GM12878 (cell line): ENCODE results near the gene DHX16. TPM values are rescaled to one million over a fixed set of nuclear protein-coding genes. Genes with fewer than 3 reads are reported as not detected.
A peak's percentile ranks its signal among the peaks of the same experiment; 100 is the strongest.

ENCODE experiments used
- ATAC-seq: fragments of 200-7000 bp; cut with Tn5 transposase; 3 replicates; pipeline ENCODE4 v1.9.1; 2020; ENCODE audit warnings: mild to moderate bottlenecking, moderate library complexity
- BruUV-seq: library from RNA; stranded (reverse); fragments of 400-500 nt; replicated peaks from 2 replicates; lab custom pipeline; 2021; lab: Mats Ljungman, UMichigan
- CTCF ChIA-PET: fragments of 300-600 bp; sonication (Branson Sonifier 250); formaldehyde crosslinking; extraction: SDS; loops from one replicate; lab custom pipeline; 2021; ENCODE audit warnings: inconsistent platforms; lab: Yijun Ruan, JAX
- POLR2A ChIA-PET: fragments of 350-600 bp; formaldehyde crosslinking; extraction: SDS; loops from one replicate; lab custom pipeline; 2021; ENCODE audit warnings: inconsistent platforms; lab: Charles Lee
- RAD21 ChIA-PET: fragments of 300-600 bp; sonication (Branson Sonifier 250); formaldehyde crosslinking; loops from one replicate; lab custom pipeline; 2023; ENCODE audit warnings: antibody characterized with exemption; ENCODE audit not compliant: unreplicated experiment; lab: Charles Lee
- SMC1A ChIA-PET: fragments of 300-600 bp; sonication (Branson Sonifier 250); formaldehyde crosslinking; loops from one replicate; lab custom pipeline; 2023; ENCODE audit not compliant: unreplicated experiment, uncharacterized antibody; lab: Charles Lee
- DNase-seq: peaks from one replicate; pipeline ENCODE4 v3.0.0-alpha.2; 2011; ENCODE audit warnings: low read depth, low spot score
- FAIRE-seq: peaks from 3 replicates; lab custom pipeline; 2011; peaks lifted over from hg19 to GRCh38; lab: Jason Lieb, UNC
- H2AFZ ChIP-seq: 2 replicates; pipeline ENCODE4 v1.6.0; 2011; ENCODE audit warnings: low read depth, low read length, control low read depth; ENCODE audit not compliant: control insufficient read depth
- H3K27ac ChIP-seq: 2 replicates; pipeline ENCODE4 v1.5.1; 2011; ENCODE audit warnings: control low read depth; ENCODE audit not compliant: control insufficient read depth, insufficient read depth
- H3K27me3 ChIP-seq, 2 experiments: replicated peaks in 1 of 2; 2 replicates each; pipeline versions ENCODE4 v1.6.0 to v1.6.1; 2011; ENCODE audit warnings: low read length in 1 of 2; ENCODE audit not compliant: control insufficient read depth in 2 of 2, insufficient read depth in 2 of 2
- H3K36me3 ChIP-seq, 2 experiments: 2 replicates each; pipeline ENCODE4 v1.5.1; 2011; ENCODE audit warnings: low read length in 1 of 2; ENCODE audit not compliant: control insufficient read depth in 2 of 2, insufficient read depth in 2 of 2
- H3K4me1 ChIP-seq: 2 replicates; pipeline ENCODE4 v1.6.1; 2011; ENCODE audit warnings: mild to moderate bottlenecking, low read length, moderate library complexity, mixed read lengths; ENCODE audit not compliant: control insufficient read depth, insufficient read depth
- H3K4me2 ChIP-seq: 2 replicates; pipeline ENCODE4 v1.6.0; 2011; ENCODE audit warnings: control low read depth; ENCODE audit not compliant: control insufficient read depth, insufficient read depth
- H3K4me3 ChIP-seq: fragments of 200-600 bp; sonication (generic); 2 replicates; pipeline ENCODE4 v1.5.1; 2016
- H3K79me2 ChIP-seq: 2 replicates; pipeline ENCODE4 v1.6.0; 2011; ENCODE audit warnings: low read length; ENCODE audit not compliant: control insufficient read depth, insufficient read depth
- H3K9ac ChIP-seq: 2 replicates; pipeline ENCODE4 v1.8.0; 2011; ENCODE audit warnings: low read length, control low read depth, mixed read lengths; ENCODE audit not compliant: control insufficient read depth, insufficient read depth
- H3K9me3 ChIP-seq: replicated peaks from 3 replicates; pipeline ENCODE4 v1.5.1; 2011; ENCODE audit warnings: mild to moderate bottlenecking, low read length; ENCODE audit not compliant: control insufficient read depth, insufficient read depth
- H4K20me1 ChIP-seq: 2 replicates; pipeline ENCODE4 v1.6.0; 2011; ENCODE audit not compliant: control insufficient read depth, insufficient read depth
- BCL11A ChIP-seq: IDR thresholded peaks from 2 replicates; pipeline ENCODE4 v1.6.1; 2011; ENCODE audit warnings: low read depth, low read length
- CBFB ChIP-seq: IDR thresholded peaks from 2 replicates; pipeline ENCODE4 v1.6.1; 2016; ENCODE audit warnings: antibody characterized with exemption, low read depth
- CEBPB ChIP-seq, 2 experiments: fragments of 150-350 bp in 1 of 2; IDR thresholded peaks; 2 replicates each; pipeline ENCODE4 v1.6.1; 2012 to 2014; ENCODE audit warnings: low read depth in 2 of 2, low read length in 2 of 2, borderline replicate concordance in 1 of 2, inconsistent platforms in 1 of 2
- EED ChIP-seq: sonication (generic); IDR thresholded peaks from 2 replicates; pipeline ENCODE4 v1.6.1; 2016; ENCODE audit warnings: antibody characterized with exemption, low read depth
- EZH2 ChIP-seq: IDR thresholded peaks from 2 replicates; pipeline ENCODE4 v1.6.1; 2012; ENCODE audit warnings: low read depth, mild to moderate bottlenecking, control low read depth, inconsistent platforms, low read length, borderline replicate concordance; ENCODE audit not compliant: control insufficient read depth
- MEF2B ChIP-seq: fragments of 450-650 bp; IDR thresholded peaks from 2 replicates; pipeline ENCODE4 v1.6.1; 2018; ENCODE audit warnings: mild to moderate bottlenecking, moderate library complexity; ENCODE audit not compliant: partially characterized antibody, poor library complexity, severe bottlenecking
- MTA2 ChIP-seq: fragments of 450-650 bp; IDR thresholded peaks from 2 replicates; pipeline ENCODE4 v1.6.1; 2016; ENCODE audit warnings: low read depth, mild to moderate bottlenecking, moderate library complexity
- NRF1 ChIP-seq: conservative IDR thresholded peaks from 2 replicates; pipeline ENCODE4 v1.6.1; 2011; ENCODE audit warnings: mild to moderate bottlenecking, low read depth, low read length, improper control_type of control experiment
- PML ChIP-seq: IDR thresholded peaks from 2 replicates; pipeline ENCODE4 v1.6.1; 2012; ENCODE audit warnings: low read length, inconsistent platforms
- RCOR1 ChIP-seq: conservative IDR thresholded peaks from 2 replicates; pipeline ENCODE4 v1.6.1; 2012; ENCODE audit warnings: low read depth, low read length, improper control_type of control experiment
- SREBF2 ChIP-seq: IDR thresholded peaks from 2 replicates; pipeline ENCODE4 v1.6.1; 2012; ENCODE audit warnings: mild to moderate bottlenecking, low read length
- TAF1 ChIP-seq: IDR thresholded peaks from 2 replicates; pipeline ENCODE4 v1.6.1; 2011; ENCODE audit warnings: mild to moderate bottlenecking, low read depth, low read length, borderline replicate concordance
- WGBS: methylation state at CpG from one replicate; pipeline ENCODE4 v1.1.6; 2016; ENCODE audit warnings: low lambda C conversion rate; ENCODE audit not compliant: insufficient replicate concordance, insufficient coverage; ENCODE audit errors: missing lambda C conversion rate; 5-methylcytosine and 5-hydroxymethylcytosine counted together
- in situ Hi-C: fragments of 300-500 bp; cut with MboI; formaldehyde crosslinking; loops from 9 replicates; pipeline ENCODE4 v1.14.3; 2018; ENCODE audit warnings: mixed read lengths
- intact Hi-C: fragments of 100-400 bp; cut with micrococcal nuclease; formaldehyde crosslinking; loops from one replicate; pipeline ENCODE4 v1.14.2; 2022; ENCODE audit not compliant: unreplicated experiment
- polyA plus RNA-seq, 11 experiments: library from polyadenylated mRNA; depleted of rRNA in 4 of 11; unstranded in 6 of 11; stranded (reverse) in 5 of 11; fragments of >200 nt; fragmentation: Nextera tagmentation in 4 of 11; fragmentation: Illumina TruSeq in 1 of 11; extraction: Ambion mirVana in 4 of 11; extraction: Trizol in 1 of 11; gene quantifications; 1 replicate in 1 of 11; 2 replicates in 10 of 11; pipeline versions ENCODE4 v1.2.1 to v1.2.3, GENCODE V29; 2011 to 2016; ENCODE audit warnings: inconsistent platforms in 2 of 11, missing spikeins in 2 of 11, low read depth in 1 of 11
- total RNA-seq, 4 experiments: library from RNA; depleted of rRNA in 3 of 4; stranded (reverse); fragments of >200 nt in 3 of 4; fragmentation: Illumina TruSeq in 1 of 4; extraction: Trizol in 1 of 4; gene quantifications; 2 replicates each; pipeline versions ENCODE4 v1.2.1 to v1.2.3, GENCODE V29; 2013 to 2021
- TF ChIP-seq, protein P1 (sequence below): fragments of 450-650 bp; formaldehyde crosslinking; IDR thresholded peaks from 2 replicates; pipeline ENCODE4 v1.5.0; 2022; ENCODE audit warnings: mild to moderate bottlenecking, missing genetic modification characterization
- TF ChIP-seq, protein P2 (sequence below): IDR thresholded peaks from 2 replicates; pipeline ENCODE4 v1.6.1; 2012; ENCODE audit warnings: improper control_type of control experiment, low read depth, low read length; ENCODE audit not compliant: insufficient replicate concordance

Gene DHX16
- total and polyA plus RNA-seq, 10 of the 15 experiments (the other 5 are each of a cell fraction or from before 2014, with no cell fraction given) = 10.1 to 41.4 (median 38.3) TPM

DNA sequence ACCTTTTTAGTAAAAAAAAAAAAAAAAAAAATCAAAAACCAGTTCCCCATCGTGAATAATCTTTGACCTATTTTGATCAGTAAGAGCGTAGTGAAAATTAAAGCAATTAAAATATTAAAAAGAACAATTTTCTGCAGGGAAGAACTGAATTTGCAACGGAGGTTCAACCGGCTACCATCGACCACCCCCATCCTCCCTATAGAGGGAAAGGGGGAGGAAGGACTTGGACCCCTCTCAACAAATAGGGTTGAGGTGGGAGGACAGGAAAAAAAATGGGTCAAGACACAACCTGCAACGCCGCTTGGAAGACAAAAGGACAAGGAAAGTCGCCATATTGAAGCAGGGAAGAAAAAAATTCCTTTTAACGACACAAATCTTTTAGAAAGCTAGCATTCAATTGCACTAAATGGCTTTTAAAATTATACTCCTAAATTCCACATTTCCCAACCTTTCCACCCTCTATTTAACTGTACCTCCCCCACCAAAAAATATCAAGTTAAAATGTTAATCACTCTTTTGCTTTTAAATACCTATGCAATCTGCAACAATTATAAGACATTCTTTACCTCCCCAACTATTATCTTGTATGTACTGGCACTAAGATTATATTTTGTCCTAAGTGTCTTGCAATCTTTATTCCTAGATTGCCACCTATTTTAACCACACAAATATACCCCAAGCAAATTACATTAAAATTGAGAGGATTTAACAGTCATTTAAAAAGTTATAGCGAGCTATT, 57.4 kb downstream of the DHX16 start:
- WGBS = 0% methylated on average over 10 of the region's 10 CpGs
- peak; percentile 10 for ATAC-seq
- H3K4me1 ChIP-seq = peaks cover 3% of the 10 kb centered on the region
- CTCF ChIA-PET = interaction anchor here (0.7 to 4.2 kb wide), 17 partner anchors 18 to 880 kb away, joined by 3 to 41 read pairs (median 5); partner anchors contain the start of gene ABCF1
- H4K20me1 ChIP-seq = 0 out of 2 replicates have a peak, but pooled peaks cover 6% of the 10 kb centered on the region
- intact Hi-C loops (no loop called here), in situ Hi-C loops (loop anchor here (5.0 kb wide), 1 partner anchor 102 kb away; the partner anchor contains the start of gene MDC1)
- SMC1A ChIA-PET = interaction anchor here (0.6 to 3.5 kb wide), 22 partner anchors 14 to 298 kb away, joined by 3 to 19 read pairs (median 4); partner anchors contain the start of genes ABCF1, DHX16, PRR3 and VARS2
- peaks cover 2 to 30% of the 10 kb centered on the region in 2 experiments for H3K36me3 ChIP-seq
- no peak for DNase-seq
- peak overlapping the region; percentile 100 for H3K9ac ChIP-seq
- RAD21 ChIA-PET = interaction anchor here (0.7 to 2.4 kb wide), 12 partner anchors 17 to 298 kb away, joined by 3 to 8 read pairs (median 4); partner anchors contain the start of genes DDR1 and VARS2
- no peaks in the 10 kb centered on the region for H3K27me3 ChIP-seq
- peak overlapping the region; percentile 75 for H3K4me3 ChIP-seq
- H2AFZ ChIP-seq = no peak overlapping the region
- peaks cover 62% of the 10 kb centered on the region for H3K79me2 ChIP-seq
- H3K4me2 ChIP-seq = peak overlapping the region; percentile 94
- POLR2A ChIA-PET = interaction anchor here (0.5 to 3.1 kb wide), 42 partner anchors 8 to 1561 kb away, joined by 3 to 16 read pairs (median 4); partner anchors contain the start of genes ABCF1, GNL1, GTF2H4 and MDC1
- no peaks in the 10 kb centered on the region; the same call in 2 of the 3 replicates for H3K9me3 ChIP-seq
- no peak for FAIRE-seq
- peak overlapping the region; percentile 99 for H3K27ac ChIP-seq
- BruUV-seq = TSS peak; percentile 43
- peak in 1 of 2 experiments; percentile 80; a peak in 1 of 4 replicates for TF ChIP-seq CEBPB (IDR thresholded peaks at IDR 0.05; ENCODE audit: borderline replicate concordance in 1 of 2, low read depth in 2 of 2, low read length in 2 of 2)
- TF ChIP-seq BCL11A = no peak
- TF ChIP-seq, protein P1, sequence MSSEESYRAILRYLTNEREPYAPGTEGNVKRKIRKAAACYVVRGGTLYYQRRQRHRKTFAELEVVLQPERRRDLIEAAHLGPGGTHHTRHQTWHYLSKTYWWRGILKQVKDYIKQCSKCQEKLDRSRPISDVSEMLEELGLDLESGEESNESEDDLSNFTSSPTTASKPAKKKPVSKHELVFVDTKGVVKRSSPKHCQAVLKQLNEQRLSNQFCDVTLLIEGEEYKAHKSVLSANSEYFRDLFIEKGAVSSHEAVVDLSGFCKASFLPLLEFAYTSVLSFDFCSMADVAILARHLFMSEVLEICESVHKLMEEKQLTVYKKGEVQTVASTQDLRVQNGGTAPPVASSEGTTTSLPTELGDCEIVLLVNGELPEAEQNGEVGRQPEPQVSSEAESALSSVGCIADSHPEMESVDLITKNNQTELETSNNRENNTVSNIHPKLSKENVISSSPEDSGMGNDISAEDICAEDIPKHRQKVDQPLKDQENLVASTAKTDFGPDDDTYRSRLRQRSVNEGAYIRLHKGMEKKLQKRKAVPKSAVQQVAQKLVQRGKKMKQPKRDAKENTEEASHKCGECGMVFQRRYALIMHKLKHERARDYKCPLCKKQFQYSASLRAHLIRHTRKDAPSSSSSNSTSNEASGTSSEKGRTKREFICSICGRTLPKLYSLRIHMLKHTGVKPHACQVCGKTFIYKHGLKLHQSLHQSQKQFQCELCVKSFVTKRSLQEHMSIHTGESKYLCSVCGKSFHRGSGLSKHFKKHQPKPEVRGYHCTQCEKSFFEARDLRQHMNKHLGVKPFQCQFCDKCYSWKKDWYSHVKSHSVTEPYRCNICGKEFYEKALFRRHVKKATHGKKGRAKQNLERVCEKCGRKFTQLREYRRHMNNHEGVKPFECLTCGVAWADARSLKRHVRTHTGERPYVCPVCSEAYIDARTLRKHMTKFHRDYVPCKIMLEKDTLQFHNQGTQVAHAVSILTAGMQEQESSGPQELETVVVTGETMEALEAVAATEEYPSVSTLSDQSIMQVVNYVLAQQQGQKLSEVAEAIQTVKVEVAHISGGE = peak; percentile 54
- TF ChIP-seq RCOR1 = no peak
- TF ChIP-seq CBFB = no peak
- TF ChIP-seq MTA2 = no peak; the same call in 1 of the 2 replicates
- TF ChIP-seq, protein P2, sequence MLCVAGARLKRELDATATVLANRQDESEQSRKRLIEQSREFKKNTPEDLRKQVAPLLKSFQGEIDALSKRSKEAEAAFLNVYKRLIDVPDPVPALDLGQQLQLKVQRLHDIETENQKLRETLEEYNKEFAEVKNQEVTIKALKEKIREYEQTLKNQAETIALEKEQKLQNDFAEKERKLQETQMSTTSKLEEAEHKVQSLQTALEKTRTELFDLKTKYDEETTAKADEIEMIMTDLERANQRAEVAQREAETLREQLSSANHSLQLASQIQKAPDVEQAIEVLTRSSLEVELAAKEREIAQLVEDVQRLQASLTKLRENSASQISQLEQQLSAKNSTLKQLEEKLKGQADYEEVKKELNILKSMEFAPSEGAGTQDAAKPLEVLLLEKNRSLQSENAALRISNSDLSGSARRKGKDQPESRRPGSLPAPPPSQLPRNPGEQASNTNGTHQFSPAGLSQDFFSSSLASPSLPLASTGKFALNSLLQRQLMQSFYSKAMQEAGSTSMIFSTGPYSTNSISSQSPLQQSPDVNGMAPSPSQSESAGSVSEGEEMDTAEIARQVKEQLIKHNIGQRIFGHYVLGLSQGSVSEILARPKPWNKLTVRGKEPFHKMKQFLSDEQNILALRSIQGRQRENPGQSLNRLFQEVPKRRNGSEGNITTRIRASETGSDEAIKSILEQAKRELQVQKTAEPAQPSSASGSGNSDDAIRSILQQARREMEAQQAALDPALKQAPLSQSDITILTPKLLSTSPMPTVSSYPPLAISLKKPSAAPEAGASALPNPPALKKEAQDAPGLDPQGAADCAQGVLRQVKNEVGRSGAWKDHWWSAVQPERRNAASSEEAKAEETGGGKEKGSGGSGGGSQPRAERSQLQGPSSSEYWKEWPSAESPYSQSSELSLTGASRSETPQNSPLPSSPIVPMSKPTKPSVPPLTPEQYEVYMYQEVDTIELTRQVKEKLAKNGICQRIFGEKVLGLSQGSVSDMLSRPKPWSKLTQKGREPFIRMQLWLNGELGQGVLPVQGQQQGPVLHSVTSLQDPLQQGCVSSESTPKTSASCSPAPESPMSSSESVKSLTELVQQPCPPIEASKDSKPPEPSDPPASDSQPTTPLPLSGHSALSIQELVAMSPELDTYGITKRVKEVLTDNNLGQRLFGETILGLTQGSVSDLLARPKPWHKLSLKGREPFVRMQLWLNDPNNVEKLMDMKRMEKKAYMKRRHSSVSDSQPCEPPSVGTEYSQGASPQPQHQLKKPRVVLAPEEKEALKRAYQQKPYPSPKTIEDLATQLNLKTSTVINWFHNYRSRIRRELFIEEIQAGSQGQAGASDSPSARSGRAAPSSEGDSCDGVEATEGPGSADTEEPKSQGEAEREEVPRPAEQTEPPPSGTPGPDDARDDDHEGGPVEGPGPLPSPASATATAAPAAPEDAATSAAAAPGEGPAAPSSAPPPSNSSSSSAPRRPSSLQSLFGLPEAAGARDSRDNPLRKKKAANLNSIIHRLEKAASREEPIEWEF = peak; percentile 20
- TF ChIP-seq SREBF2 = no peak
- TF ChIP-seq MEF2B = peak; percentile 54
- no peak for TF ChIP-seq EZH2
- peak; percentile 61 for TF ChIP-seq PML
- TF ChIP-seq EED = no peak
- TF ChIP-seq NRF1 = no peak
- no peak for TF ChIP-seq TAF1
